HepG2 (cell line): ENCODE measurements around the gene SYNGR2. TPM values are rescaled to one million over a fixed set of nuclear protein-coding genes. Genes with fewer than 3 reads are reported as not detected.

ENCODE experiments used
- CBX2 ChIP-seq, 2 experiments: fragments of 200-600 bp in 1 of 2; sonication (generic); formaldehyde crosslinking in 1 of 2; IDR thresholded peaks; 2 replicates each; pipeline versions ENCODE4 v1.7.0 to v1.8.1; 2018 to 2022; ENCODE audit warnings: low read depth in 2 of 2, low read length in 1 of 2, mild to moderate bottlenecking in 1 of 2, missing genetic modification reagents in 1 of 2
- GATA4 ChIP-seq: sonication (generic); IDR thresholded peaks from 2 replicates; pipeline ENCODE4 v1.6.1; 2016; ENCODE audit warnings: antibody characterized with exemption, low read depth, borderline replicate concordance
- HIC2 ChIP-seq: sonication (generic); formaldehyde crosslinking; IDR thresholded peaks from 2 replicates; pipeline ENCODE4 v1.9.0; 2022; ENCODE audit warnings: low read depth, missing genetic modification reagents
- HMGXB4 ChIP-seq, 2 experiments: sonication (generic) in 1 of 2; formaldehyde crosslinking in 1 of 2; IDR thresholded peaks; 2 replicates each; pipeline versions ENCODE4 v1.4.0 to v1.6.1; 2018 to 2020; ENCODE audit warnings: missing genetic modification reagents in 2 of 2, borderline replicate concordance in 1 of 2, low read depth in 1 of 2, mild to moderate bottlenecking in 1 of 2, missing biosample characterization in 1 of 2
- IKZF4 ChIP-seq: sonication (generic); formaldehyde crosslinking; IDR thresholded peaks from 2 replicates; pipeline ENCODE4 v1.5.1; 2020; ENCODE audit warnings: borderline replicate concordance, mild to moderate bottlenecking, low read depth, missing genetic modification reagents; ENCODE audit errors: not compliant biosample characterization
- IRX3 ChIP-seq: sonication (generic); formaldehyde crosslinking; IDR thresholded peaks from 2 replicates; pipeline ENCODE4 v1.8.1; 2023; ENCODE audit warnings: mild to moderate bottlenecking, low read depth, missing genetic modification reagents, borderline replicate concordance
- ISX ChIP-seq: sonication (generic); formaldehyde crosslinking; conservative IDR thresholded peaks from 2 replicates; pipeline ENCODE4 v1.5.0; 2020; ENCODE audit warnings: missing genetic modification reagents
- KDM4B ChIP-seq: sonication (generic); formaldehyde crosslinking; IDR thresholded peaks from 2 replicates; pipeline ENCODE4 v1.4.0; 2020; ENCODE audit warnings: missing genetic modification reagents
- MAX ChIP-seq: IDR thresholded peaks from 2 replicates; pipeline ENCODE4 v1.6.1; 2012; ENCODE audit warnings: inconsistent platforms
- NKX3-1 ChIP-seq: sonication (generic); formaldehyde crosslinking; IDR thresholded peaks from 2 replicates; pipeline ENCODE4 v1.5.0; 2020; ENCODE audit warnings: missing genetic modification reagents
- RARG ChIP-seq: sonication (generic); formaldehyde crosslinking; IDR thresholded peaks from 2 replicates; pipeline ENCODE4 v1.4.0; 2020; ENCODE audit warnings: low read depth, mild to moderate bottlenecking, missing genetic modification reagents
- RFX3 ChIP-seq: IDR thresholded peaks from 2 replicates; pipeline ENCODE4 v1.6.1; 2016; ENCODE audit warnings: missing biosample characterization, missing genetic modification reagents
- SKI ChIP-seq: fragments of 450-650 bp; IDR thresholded peaks from one replicate; pipeline ENCODE4 v1.6.1; 2018; ENCODE audit warnings: mild to moderate bottlenecking; ENCODE audit not compliant: partially characterized antibody
- SNRNP70 ChIP-seq: fragments of 200-400 bp; formaldehyde crosslinking; IDR thresholded peaks from 2 replicates; pipeline ENCODE4 v1.6.1; 2017; ENCODE audit warnings: mild to moderate bottlenecking, low read depth, low read length, moderate library complexity
- YEATS4 ChIP-seq: sonication (generic); formaldehyde crosslinking; IDR thresholded peaks from 2 replicates; pipeline ENCODE4 v1.4.0; 2020; ENCODE audit warnings: missing genetic modification reagents, borderline replicate concordance
- ZNF441 ChIP-seq: sonication (generic); formaldehyde crosslinking; IDR thresholded peaks from 2 replicates; pipeline ENCODE4 v1.7.0; 2021; ENCODE audit warnings: missing genetic modification reagents, borderline replicate concordance
- ZNF513 ChIP-seq: sonication (generic); formaldehyde crosslinking; conservative IDR thresholded peaks from 2 replicates; pipeline ENCODE4 v1.5.0; 2020; ENCODE audit warnings: missing genetic modification reagents
- ZNF552 ChIP-seq: sonication (generic); formaldehyde crosslinking; IDR thresholded peaks from 2 replicates; pipeline ENCODE4 v1.9.0; 2022; ENCODE audit warnings: missing genetic modification reagents, mild to moderate bottlenecking, borderline replicate concordance
- ZNF777 ChIP-seq: sonication (generic); formaldehyde crosslinking; IDR thresholded peaks from 2 replicates; pipeline ENCODE4 v1.4.0; 2020; ENCODE audit warnings: missing genetic modification reagents
- ZNF788 ChIP-seq: sonication (generic); formaldehyde crosslinking; IDR thresholded peaks from 2 replicates; pipeline ENCODE4 v1.5.0; 2020; ENCODE audit warnings: mild to moderate bottlenecking, missing genetic modification reagents, borderline replicate concordance
- ZNF800 ChIP-seq: sonication (generic); formaldehyde crosslinking; IDR thresholded peaks from 2 replicates; pipeline ENCODE4 v1.4.0; 2020; ENCODE audit warnings: missing genetic modification reagents
- polyA plus RNA-seq, 8 experiments: library from polyadenylated mRNA; depleted of rRNA in 3 of 8; stranded (reverse) in 7 of 8; unstranded in 1 of 8; fragments of >200 nt; fragmentation: Illumina TruSeq in 4 of 8; extraction: Trizol in 4 of 8; gene quantifications; 2 replicates each; pipeline versions ENCODE4 v1.2.1 to v1.2.3, GENCODE V29; 2011 to 2016; ENCODE audit warnings: low read depth in 4 of 8, missing spikeins in 1 of 8, mixed read lengths in 1 of 8; ENCODE audit not compliant: insufficient read depth in 1 of 8
- total RNA-seq, 5 experiments: library from RNA; depleted of rRNA; stranded (reverse); fragments of >200 nt; fragmentation: Illumina TruSeq; extraction: Trizol; gene quantifications; 2 replicates each; pipeline ENCODE4 v1.2.3, GENCODE V29; 2016; ENCODE audit warnings: low read depth in 1 of 5

Gene SYNGR2
- total and polyA plus RNA-seq, 2 of the 13 experiments (the other 11 are each of a cell fraction or from before 2014, with no cell fraction given): 46.7 to 170 TPM

- TF ChIP-seq ZNF552 (CRISPR knock-in tag): no peak
- peak; percentile 63; the same call in 1 of the 2 replicates for TF ChIP-seq ISX (CRISPR knock-in tag)
- 0 out of 2 replicates have a peak, but pooled peaks have one; percentile 49 for TF ChIP-seq ZNF513
- TF ChIP-seq RFX3 (CRISPR knock-in tag): no peak
- no peak for TF ChIP-seq CBX2 (IDR thresholded peaks at IDR 0.05; ENCODE audit: low read depth, low read length)
- TF ChIP-seq CBX2 (CRISPR knock-in tag; IDR thresholded peaks at IDR 0.05; ENCODE audit: low read depth): no peak
- peak; percentile 58 for TF ChIP-seq MAX
- TF ChIP-seq YEATS4 (CRISPR knock-in tag): peak; percentile 91
- no peak for TF ChIP-seq SNRNP70
- TF ChIP-seq HMGXB4 (CRISPR knock-in tag; IDR thresholded peaks at IDR 0.05; ENCODE audit: borderline replicate concordance in 1 of 2, low read depth in 1 of 2): peak; percentile 38 to 79; a peak in 3 of 4 replicates
- no peak; the same call in 1 of the 2 replicates for TF ChIP-seq ZNF788 (CRISPR knock-in tag)
- no peak for TF ChIP-seq GATA4
- TF ChIP-seq IRX3 (CRISPR knock-in tag): peak; percentile 39; the same call in 1 of the 2 replicates
- no peak for TF ChIP-seq HIC2 (CRISPR knock-in tag)
- no peak for TF ChIP-seq ZNF800 (CRISPR knock-in tag)
- TF ChIP-seq NKX3-1 (CRISPR knock-in tag): peak; percentile 43; the same call in 1 of the 2 replicates
- peak; percentile 93 for TF ChIP-seq SKI
- TF ChIP-seq IKZF4 (CRISPR knock-in tag): no peak
- TF ChIP-seq ZNF441: peak; percentile 93
- TF ChIP-seq ZNF777 (CRISPR knock-in tag): peak; percentile 93
- TF ChIP-seq KDM4B (CRISPR knock-in tag): no peak
- no peak for TF ChIP-seq RARG (CRISPR knock-in tag)
Observed at GRCh38 chr17:78168242-78168902, at the start of gene SYNGR2 (continued).
